GM12878 (cell line): ENCODE measurements around the gene PCLAF. TPM values are rescaled to one million over a fixed set of nuclear protein-coding genes. Genes with fewer than 3 reads are reported as not detected.

ENCODE experiments used
- ATAC-seq: fragments of 200-7000 bp; cut with Tn5 transposase; 3 replicates; pipeline ENCODE4 v1.9.1; 2020; ENCODE audit warnings: mild to moderate bottlenecking, moderate library complexity
- BruUV-seq: library from RNA; stranded (reverse); fragments of 400-500 nt; replicated peaks from 2 replicates; lab custom pipeline; 2021; lab: Mats Ljungman, UMichigan
- CTCF ChIA-PET: fragments of 300-600 bp; sonication (Branson Sonifier 250); formaldehyde crosslinking; extraction: SDS; loops from one replicate; lab custom pipeline; 2021; ENCODE audit warnings: inconsistent platforms; lab: Yijun Ruan, JAX
- POLR2A ChIA-PET: fragments of 350-600 bp; formaldehyde crosslinking; extraction: SDS; loops from one replicate; lab custom pipeline; 2021; ENCODE audit warnings: inconsistent platforms; lab: Charles Lee
- RAD21 ChIA-PET: fragments of 300-600 bp; sonication (Branson Sonifier 250); formaldehyde crosslinking; loops from one replicate; lab custom pipeline; 2023; ENCODE audit warnings: antibody characterized with exemption; ENCODE audit not compliant: unreplicated experiment; lab: Charles Lee
- SMC1A ChIA-PET: fragments of 300-600 bp; sonication (Branson Sonifier 250); formaldehyde crosslinking; loops from one replicate; lab custom pipeline; 2023; ENCODE audit not compliant: unreplicated experiment, uncharacterized antibody; lab: Charles Lee
- DNase-seq: peaks from one replicate; pipeline ENCODE4 v3.0.0-alpha.2; 2011; ENCODE audit warnings: low read depth, low spot score
- FAIRE-seq: peaks from 3 replicates; lab custom pipeline; 2011; peaks lifted over from hg19 to GRCh38; lab: Jason Lieb, UNC
- H2AFZ ChIP-seq: 2 replicates; pipeline ENCODE4 v1.6.0; 2011; ENCODE audit warnings: low read depth, low read length, control low read depth; ENCODE audit not compliant: control insufficient read depth
- H3K27ac ChIP-seq: 2 replicates; pipeline ENCODE4 v1.5.1; 2011; ENCODE audit warnings: control low read depth; ENCODE audit not compliant: control insufficient read depth, insufficient read depth
- H3K27me3 ChIP-seq, 2 experiments: replicated peaks in 1 of 2; 2 replicates each; pipeline versions ENCODE4 v1.6.0 to v1.6.1; 2011; ENCODE audit warnings: low read length in 1 of 2; ENCODE audit not compliant: control insufficient read depth in 2 of 2, insufficient read depth in 2 of 2
- H3K36me3 ChIP-seq, 2 experiments: 2 replicates each; pipeline ENCODE4 v1.5.1; 2011; ENCODE audit warnings: low read length in 1 of 2; ENCODE audit not compliant: control insufficient read depth in 2 of 2, insufficient read depth in 2 of 2
- H3K4me1 ChIP-seq: 2 replicates; pipeline ENCODE4 v1.6.1; 2011; ENCODE audit warnings: mild to moderate bottlenecking, low read length, moderate library complexity, mixed read lengths; ENCODE audit not compliant: control insufficient read depth, insufficient read depth
- H3K4me2 ChIP-seq: 2 replicates; pipeline ENCODE4 v1.6.0; 2011; ENCODE audit warnings: control low read depth; ENCODE audit not compliant: control insufficient read depth, insufficient read depth
- H3K4me3 ChIP-seq: fragments of 200-600 bp; sonication (generic); 2 replicates; pipeline ENCODE4 v1.5.1; 2016
- H3K79me2 ChIP-seq: 2 replicates; pipeline ENCODE4 v1.6.0; 2011; ENCODE audit warnings: low read length; ENCODE audit not compliant: control insufficient read depth, insufficient read depth
- H3K9ac ChIP-seq: 2 replicates; pipeline ENCODE4 v1.8.0; 2011; ENCODE audit warnings: low read length, control low read depth, mixed read lengths; ENCODE audit not compliant: control insufficient read depth, insufficient read depth
- H3K9me3 ChIP-seq: replicated peaks from 3 replicates; pipeline ENCODE4 v1.5.1; 2011; ENCODE audit warnings: mild to moderate bottlenecking, low read length; ENCODE audit not compliant: control insufficient read depth, insufficient read depth
- H4K20me1 ChIP-seq: 2 replicates; pipeline ENCODE4 v1.6.0; 2011; ENCODE audit not compliant: control insufficient read depth, insufficient read depth
- CREB1 ChIP-seq: IDR thresholded peaks from 2 replicates; pipeline ENCODE4 v1.6.1; 2012; ENCODE audit warnings: low read depth, mild to moderate bottlenecking, inconsistent platforms
- FOS ChIP-seq: IDR thresholded peaks from 3 replicates; pipeline ENCODE4 v1.6.1; 2011; ENCODE audit warnings: borderline replicate concordance; ENCODE audit not compliant: insufficient read length; ENCODE audit errors: extremely low read depth
- JUND ChIP-seq: IDR thresholded peaks from 2 replicates; pipeline ENCODE4 v1.6.1; 2012; ENCODE audit warnings: low read depth, mild to moderate bottlenecking, low read length, improper control_type of control experiment, moderate library complexity
- KLF5 ChIP-seq: fragments of 450-650 bp; IDR thresholded peaks from 2 replicates; pipeline ENCODE4 v1.6.1; 2014; ENCODE audit warnings: mild to moderate bottlenecking; ENCODE audit not compliant: partially characterized antibody
- SIN3A ChIP-seq: IDR thresholded peaks from 2 replicates; pipeline ENCODE4 v1.6.1; 2012; ENCODE audit warnings: low read depth, low read length, improper control_type of control experiment
- SPI1 ChIP-seq: IDR thresholded peaks from 2 replicates; pipeline ENCODE4 v1.6.1; 2011; ENCODE audit warnings: low read depth, mild to moderate bottlenecking, low read length, moderate library complexity, borderline replicate concordance; ENCODE audit not compliant: insufficient read depth
- WGBS: methylation state at CpG from one replicate; pipeline ENCODE4 v1.1.6; 2016; ENCODE audit warnings: low lambda C conversion rate; ENCODE audit not compliant: insufficient replicate concordance, insufficient coverage; ENCODE audit errors: missing lambda C conversion rate; 5-methylcytosine and 5-hydroxymethylcytosine counted together
- in situ Hi-C: fragments of 300-500 bp; cut with MboI; formaldehyde crosslinking; loops from 9 replicates; pipeline ENCODE4 v1.14.3; 2018; ENCODE audit warnings: mixed read lengths
- intact Hi-C: fragments of 100-400 bp; cut with micrococcal nuclease; formaldehyde crosslinking; loops from one replicate; pipeline ENCODE4 v1.14.2; 2022; ENCODE audit not compliant: unreplicated experiment
- polyA plus RNA-seq, 11 experiments: library from polyadenylated mRNA; depleted of rRNA in 4 of 11; unstranded in 6 of 11; stranded (reverse) in 5 of 11; fragments of >200 nt; fragmentation: Nextera tagmentation in 4 of 11; fragmentation: Illumina TruSeq in 1 of 11; extraction: Ambion mirVana in 4 of 11; extraction: Trizol in 1 of 11; gene quantifications; 1 replicate in 1 of 11; 2 replicates in 10 of 11; pipeline versions ENCODE4 v1.2.1 to v1.2.3, GENCODE V29; 2011 to 2016; ENCODE audit warnings: inconsistent platforms in 2 of 11, missing spikeins in 2 of 11, low read depth in 1 of 11
- total RNA-seq, 4 experiments: library from RNA; depleted of rRNA in 3 of 4; stranded (reverse); fragments of >200 nt in 3 of 4; fragmentation: Illumina TruSeq in 1 of 4; extraction: Trizol in 1 of 4; gene quantifications; 2 replicates each; pipeline versions ENCODE4 v1.2.1 to v1.2.3, GENCODE V29; 2013 to 2021
- TF ChIP-seq, protein P1 (sequence below): fragments of 450-650 bp; IDR thresholded peaks from 2 replicates; pipeline ENCODE4 v1.6.1; 2017; ENCODE audit warnings: mild to moderate bottlenecking, moderate library complexity
- TF ChIP-seq, protein P2 (sequence below): fragments of 450-650 bp; IDR thresholded peaks from 2 replicates; pipeline ENCODE4 v1.6.1; 2016; ENCODE audit warnings: mild to moderate bottlenecking
- TF ChIP-seq, protein P3 (sequence below): IDR thresholded peaks from 2 replicates; pipeline ENCODE4 v1.6.1; 2012; ENCODE audit warnings: low read depth, low read length, improper control_type of control experiment
- TF ChIP-seq, protein P4 (sequence below): IDR thresholded peaks from 2 replicates; pipeline ENCODE4 v1.6.1; 2012; ENCODE audit warnings: improper control_type of control experiment, low read depth, low read length; ENCODE audit not compliant: insufficient replicate concordance

The PCLAF gene
- total and polyA plus RNA-seq, 10 of the 15 experiments (the other 5 are each of a cell fraction or from before 2014, with no cell fraction given): 79.0 to 627 (median 343) TPM

DNA sequence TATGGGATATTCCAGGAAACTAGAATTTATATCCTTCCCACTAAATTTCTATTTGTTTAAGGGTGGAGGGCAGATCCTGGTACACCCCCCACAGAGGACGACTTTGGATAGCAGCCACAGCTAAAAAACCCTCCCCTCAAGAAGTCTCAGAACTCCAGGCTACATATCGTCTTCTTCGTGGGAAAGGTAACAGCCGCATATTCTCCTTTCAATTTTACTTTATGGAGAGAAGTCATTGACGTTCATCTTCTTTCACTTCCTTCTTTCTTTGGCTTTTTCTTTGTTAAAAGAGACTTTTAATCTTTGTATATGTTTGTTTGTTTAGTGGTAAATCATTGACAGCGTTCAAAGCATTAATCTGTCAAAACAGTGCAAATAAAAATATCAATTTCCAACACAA is 42.7 kb upstream of the PCLAF start:
- peak; percentile 25 for DNase-seq
- 28% methylated on average over 6 of the region's 6 CpGs for WGBS
- Histone ChIP-seq H3K79me2 (no peaks in the 10 kb centered on the region), H3K9ac (0 out of 2 replicates have a peak overlapping the region, but pooled peaks have one; percentile 19), H3K27ac (peak overlapping the region; percentile 62), H2AFZ (no peak overlapping the region), H3K27me3 (no peaks in the 10 kb centered on the region), H3K4me1 (peaks cover 14% of the 10 kb centered on the region), H3K9me3 (no peaks in the 10 kb centered on the region), H3K36me3 (peaks cover 0 to 12% of the 10 kb centered on the region in 2 experiments; a peak in 3 of 4 replicates), H3K4me3 (peak overlapping the region; percentile 16; the same call in 1 of the 2 replicates), H3K4me2 (peak overlapping the region; percentile 72), H4K20me1 (no peaks in the 10 kb centered on the region)
- RAD21 ChIA-PET: interaction anchor here (1.5 to 3.1 kb wide), 5 partner anchors 36 to 304 kb away, joined by 3 to 12 read pairs (median 10); partner anchors contain the start of gene ZNF609
- POLR2A ChIA-PET: no interaction called here
- BruUV-seq: no TSS peak
- SMC1A ChIA-PET: interaction anchor here (0.9 to 1.9 kb wide), 5 partner anchors 20 to 304 kb away, joined by 3 to 8 read pairs (median 4); no protein-coding TSS in a partner anchor
- in situ Hi-C loops (no loop called here), intact Hi-C loops (loop anchor here (10.0 kb wide), 1 partner anchor 211 kb away; no protein-coding TSS in a partner anchor)
- peak; percentile 82 for ATAC-seq
- no peak for FAIRE-seq
- CTCF ChIA-PET: interaction anchor here (1.3 to 5.7 kb wide), 4 partner anchors 36 to 305 kb away, joined by 3 to 64 read pairs (median 16); no protein-coding TSS in a partner anchor
- TF ChIP-seq SIN3A: no peak
- no peak for TF ChIP-seq FOS
- TF ChIP-seq, protein P1, sequence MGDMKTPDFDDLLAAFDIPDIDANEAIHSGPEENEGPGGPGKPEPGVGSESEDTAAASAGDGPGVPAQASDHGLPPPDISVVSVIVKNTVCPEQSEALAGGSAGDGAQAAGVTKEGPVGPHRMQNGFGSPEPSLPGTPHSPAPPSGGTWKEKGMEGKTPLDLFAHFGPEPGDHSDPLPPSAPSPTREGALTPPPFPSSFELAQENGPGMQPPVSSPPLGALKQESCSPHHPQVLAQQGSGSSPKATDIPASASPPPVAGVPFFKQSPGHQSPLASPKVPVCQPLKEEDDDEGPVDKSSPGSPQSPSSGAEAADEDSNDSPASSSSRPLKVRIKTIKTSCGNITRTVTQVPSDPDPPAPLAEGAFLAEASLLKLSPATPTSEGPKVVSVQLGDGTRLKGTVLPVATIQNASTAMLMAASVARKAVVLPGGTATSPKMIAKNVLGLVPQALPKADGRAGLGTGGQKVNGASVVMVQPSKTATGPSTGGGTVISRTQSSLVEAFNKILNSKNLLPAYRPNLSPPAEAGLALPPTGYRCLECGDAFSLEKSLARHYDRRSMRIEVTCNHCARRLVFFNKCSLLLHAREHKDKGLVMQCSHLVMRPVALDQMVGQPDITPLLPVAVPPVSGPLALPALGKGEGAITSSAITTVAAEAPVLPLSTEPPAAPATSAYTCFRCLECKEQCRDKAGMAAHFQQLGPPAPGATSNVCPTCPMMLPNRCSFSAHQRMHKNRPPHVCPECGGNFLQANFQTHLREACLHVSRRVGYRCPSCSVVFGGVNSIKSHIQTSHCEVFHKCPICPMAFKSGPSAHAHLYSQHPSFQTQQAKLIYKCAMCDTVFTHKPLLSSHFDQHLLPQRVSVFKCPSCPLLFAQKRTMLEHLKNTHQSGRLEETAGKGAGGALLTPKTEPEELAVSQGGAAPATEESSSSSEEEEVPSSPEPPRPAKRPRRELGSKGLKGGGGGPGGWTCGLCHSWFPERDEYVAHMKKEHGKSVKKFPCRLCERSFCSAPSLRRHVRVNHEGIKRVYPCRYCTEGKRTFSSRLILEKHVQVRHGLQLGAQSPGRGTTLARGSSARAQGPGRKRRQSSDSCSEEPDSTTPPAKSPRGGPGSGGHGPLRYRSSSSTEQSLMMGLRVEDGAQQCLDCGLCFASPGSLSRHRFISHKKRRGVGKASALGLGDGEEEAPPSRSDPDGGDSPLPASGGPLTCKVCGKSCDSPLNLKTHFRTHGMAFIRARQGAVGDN: 0 out of 2 replicates have a peak, but pooled peaks have one; percentile 7
- TF ChIP-seq JUND: no peak
- TF ChIP-seq, protein P2, sequence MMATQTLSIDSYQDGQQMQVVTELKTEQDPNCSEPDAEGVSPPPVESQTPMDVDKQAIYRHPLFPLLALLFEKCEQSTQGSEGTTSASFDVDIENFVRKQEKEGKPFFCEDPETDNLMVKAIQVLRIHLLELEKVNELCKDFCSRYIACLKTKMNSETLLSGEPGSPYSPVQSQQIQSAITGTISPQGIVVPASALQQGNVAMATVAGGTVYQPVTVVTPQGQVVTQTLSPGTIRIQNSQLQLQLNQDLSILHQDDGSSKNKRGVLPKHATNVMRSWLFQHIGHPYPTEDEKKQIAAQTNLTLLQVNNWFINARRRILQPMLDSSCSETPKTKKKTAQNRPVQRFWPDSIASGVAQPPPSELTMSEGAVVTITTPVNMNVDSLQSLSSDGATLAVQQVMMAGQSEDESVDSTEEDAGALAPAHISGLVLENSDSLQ: peak; percentile 12; the same call in 1 of the 2 replicates
- peak; percentile 51; the same call in 1 of the 2 replicates for TF ChIP-seq CREB1
- TF ChIP-seq KLF5: no peak
- TF ChIP-seq, protein P3, sequence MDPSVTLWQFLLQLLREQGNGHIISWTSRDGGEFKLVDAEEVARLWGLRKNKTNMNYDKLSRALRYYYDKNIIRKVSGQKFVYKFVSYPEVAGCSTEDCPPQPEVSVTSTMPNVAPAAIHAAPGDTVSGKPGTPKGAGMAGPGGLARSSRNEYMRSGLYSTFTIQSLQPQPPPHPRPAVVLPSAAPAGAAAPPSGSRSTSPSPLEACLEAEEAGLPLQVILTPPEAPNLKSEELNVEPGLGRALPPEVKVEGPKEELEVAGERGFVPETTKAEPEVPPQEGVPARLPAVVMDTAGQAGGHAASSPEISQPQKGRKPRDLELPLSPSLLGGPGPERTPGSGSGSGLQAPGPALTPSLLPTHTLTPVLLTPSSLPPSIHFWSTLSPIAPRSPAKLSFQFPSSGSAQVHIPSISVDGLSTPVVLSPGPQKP: no peak
- TF ChIP-seq, protein P4, sequence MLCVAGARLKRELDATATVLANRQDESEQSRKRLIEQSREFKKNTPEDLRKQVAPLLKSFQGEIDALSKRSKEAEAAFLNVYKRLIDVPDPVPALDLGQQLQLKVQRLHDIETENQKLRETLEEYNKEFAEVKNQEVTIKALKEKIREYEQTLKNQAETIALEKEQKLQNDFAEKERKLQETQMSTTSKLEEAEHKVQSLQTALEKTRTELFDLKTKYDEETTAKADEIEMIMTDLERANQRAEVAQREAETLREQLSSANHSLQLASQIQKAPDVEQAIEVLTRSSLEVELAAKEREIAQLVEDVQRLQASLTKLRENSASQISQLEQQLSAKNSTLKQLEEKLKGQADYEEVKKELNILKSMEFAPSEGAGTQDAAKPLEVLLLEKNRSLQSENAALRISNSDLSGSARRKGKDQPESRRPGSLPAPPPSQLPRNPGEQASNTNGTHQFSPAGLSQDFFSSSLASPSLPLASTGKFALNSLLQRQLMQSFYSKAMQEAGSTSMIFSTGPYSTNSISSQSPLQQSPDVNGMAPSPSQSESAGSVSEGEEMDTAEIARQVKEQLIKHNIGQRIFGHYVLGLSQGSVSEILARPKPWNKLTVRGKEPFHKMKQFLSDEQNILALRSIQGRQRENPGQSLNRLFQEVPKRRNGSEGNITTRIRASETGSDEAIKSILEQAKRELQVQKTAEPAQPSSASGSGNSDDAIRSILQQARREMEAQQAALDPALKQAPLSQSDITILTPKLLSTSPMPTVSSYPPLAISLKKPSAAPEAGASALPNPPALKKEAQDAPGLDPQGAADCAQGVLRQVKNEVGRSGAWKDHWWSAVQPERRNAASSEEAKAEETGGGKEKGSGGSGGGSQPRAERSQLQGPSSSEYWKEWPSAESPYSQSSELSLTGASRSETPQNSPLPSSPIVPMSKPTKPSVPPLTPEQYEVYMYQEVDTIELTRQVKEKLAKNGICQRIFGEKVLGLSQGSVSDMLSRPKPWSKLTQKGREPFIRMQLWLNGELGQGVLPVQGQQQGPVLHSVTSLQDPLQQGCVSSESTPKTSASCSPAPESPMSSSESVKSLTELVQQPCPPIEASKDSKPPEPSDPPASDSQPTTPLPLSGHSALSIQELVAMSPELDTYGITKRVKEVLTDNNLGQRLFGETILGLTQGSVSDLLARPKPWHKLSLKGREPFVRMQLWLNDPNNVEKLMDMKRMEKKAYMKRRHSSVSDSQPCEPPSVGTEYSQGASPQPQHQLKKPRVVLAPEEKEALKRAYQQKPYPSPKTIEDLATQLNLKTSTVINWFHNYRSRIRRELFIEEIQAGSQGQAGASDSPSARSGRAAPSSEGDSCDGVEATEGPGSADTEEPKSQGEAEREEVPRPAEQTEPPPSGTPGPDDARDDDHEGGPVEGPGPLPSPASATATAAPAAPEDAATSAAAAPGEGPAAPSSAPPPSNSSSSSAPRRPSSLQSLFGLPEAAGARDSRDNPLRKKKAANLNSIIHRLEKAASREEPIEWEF: no peak
- peak; percentile 92 for TF ChIP-seq SPI1
